GM12874 (cell line): ENCODE data around the gene OLFM1.

Experiments used
- TF ChIP-seq, protein P1 (sequence below): IDR thresholded peaks from 2 replicates; pipeline ENCODE4 v1.5.1; 2011; ENCODE audit warnings: low read depth, mild to moderate bottlenecking, control low read depth, low read length, moderate library complexity; ENCODE audit not compliant: insufficient read depth

Gene OLFM1

DNA sequence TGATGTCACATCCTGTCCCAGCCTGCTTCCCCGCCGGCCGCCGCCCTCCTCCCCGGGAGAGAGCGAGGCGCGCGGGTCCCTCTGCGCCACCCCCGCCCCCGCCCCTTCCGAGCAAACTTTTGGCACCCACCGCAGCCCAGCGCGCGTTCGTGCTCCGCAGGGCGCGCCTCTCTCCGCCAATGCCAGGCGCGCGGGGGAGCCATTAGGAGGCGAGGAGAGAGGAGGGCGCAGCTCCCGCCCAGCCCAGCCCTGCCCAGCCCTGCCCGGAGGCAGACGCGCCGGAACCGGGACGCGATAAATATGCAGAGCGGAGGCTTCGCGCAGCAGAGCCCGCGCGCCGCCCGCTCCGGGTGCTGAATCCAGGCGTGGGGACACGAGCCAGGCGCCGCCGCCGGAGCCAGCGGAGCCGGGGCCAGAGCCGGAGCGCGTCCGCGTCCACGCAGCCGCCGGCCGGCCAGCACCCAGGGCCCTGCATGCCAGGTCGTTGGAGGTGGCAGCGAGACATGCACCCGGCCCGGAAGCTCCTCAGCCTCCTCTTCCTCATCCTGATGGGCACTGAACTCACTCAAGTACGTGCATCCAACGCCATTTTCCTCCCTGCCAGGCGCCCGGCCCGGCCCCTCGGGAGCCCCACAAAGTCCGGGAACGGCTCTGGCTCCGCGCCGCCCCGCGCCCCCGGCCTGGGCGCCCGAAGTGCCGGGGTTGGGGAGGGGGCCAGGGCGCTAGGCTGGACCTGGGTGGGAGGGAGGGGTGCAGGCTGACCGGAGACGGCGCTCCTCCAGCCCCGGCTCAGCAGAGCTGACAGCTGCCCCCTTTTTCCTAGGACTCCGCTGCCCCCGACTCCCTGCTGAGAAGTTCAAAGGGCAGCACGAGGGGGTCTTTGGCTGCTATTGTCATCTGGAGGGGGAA is 12.0 kb upstream of the OLFM1 start:
- TF ChIP-seq, protein P1, sequence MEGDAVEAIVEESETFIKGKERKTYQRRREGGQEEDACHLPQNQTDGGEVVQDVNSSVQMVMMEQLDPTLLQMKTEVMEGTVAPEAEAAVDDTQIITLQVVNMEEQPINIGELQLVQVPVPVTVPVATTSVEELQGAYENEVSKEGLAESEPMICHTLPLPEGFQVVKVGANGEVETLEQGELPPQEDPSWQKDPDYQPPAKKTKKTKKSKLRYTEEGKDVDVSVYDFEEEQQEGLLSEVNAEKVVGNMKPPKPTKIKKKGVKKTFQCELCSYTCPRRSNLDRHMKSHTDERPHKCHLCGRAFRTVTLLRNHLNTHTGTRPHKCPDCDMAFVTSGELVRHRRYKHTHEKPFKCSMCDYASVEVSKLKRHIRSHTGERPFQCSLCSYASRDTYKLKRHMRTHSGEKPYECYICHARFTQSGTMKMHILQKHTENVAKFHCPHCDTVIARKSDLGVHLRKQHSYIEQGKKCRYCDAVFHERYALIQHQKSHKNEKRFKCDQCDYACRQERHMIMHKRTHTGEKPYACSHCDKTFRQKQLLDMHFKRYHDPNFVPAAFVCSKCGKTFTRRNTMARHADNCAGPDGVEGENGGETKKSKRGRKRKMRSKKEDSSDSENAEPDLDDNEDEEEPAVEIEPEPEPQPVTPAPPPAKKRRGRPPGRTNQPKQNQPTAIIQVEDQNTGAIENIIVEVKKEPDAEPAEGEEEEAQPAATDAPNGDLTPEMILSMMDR = no peak

DNA sequence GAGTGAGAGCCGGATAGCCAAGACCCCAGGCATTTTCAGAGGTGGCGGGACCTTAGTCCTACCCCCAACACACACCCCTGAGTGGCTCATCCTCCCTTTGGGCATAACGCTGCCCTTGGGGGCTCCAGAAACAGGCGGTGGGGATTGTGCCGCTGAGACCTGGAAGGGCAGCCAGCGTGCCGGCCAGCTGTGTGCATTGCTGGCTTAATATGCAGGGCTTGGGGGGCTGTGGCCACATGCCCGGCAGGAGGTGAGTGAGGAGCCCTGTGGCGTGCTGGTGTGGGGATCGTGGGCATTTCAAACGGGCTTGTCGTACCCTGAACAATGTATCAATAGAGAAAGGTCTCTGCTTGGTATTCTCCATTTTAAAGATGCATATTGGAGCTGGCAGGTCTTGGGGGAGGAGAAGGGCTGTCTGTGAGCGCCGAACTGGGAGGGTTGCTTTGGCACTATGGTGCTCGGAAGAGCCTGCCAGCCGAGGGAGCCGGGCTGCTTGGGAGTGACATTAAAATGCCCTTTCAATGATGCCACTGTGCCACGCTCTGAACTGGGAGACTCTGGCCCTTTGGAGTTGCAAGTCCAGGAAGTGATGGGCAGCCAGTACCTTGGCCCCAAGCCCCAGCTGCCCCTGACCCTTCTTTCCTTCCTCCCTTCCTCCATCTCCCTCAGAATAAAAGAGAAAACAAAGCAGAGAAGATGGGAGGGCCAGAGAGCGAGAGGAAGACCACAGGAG is 11.2 kb upstream of the OLFM1 start:
- TF ChIP-seq, protein P1 = no peak

DNA sequence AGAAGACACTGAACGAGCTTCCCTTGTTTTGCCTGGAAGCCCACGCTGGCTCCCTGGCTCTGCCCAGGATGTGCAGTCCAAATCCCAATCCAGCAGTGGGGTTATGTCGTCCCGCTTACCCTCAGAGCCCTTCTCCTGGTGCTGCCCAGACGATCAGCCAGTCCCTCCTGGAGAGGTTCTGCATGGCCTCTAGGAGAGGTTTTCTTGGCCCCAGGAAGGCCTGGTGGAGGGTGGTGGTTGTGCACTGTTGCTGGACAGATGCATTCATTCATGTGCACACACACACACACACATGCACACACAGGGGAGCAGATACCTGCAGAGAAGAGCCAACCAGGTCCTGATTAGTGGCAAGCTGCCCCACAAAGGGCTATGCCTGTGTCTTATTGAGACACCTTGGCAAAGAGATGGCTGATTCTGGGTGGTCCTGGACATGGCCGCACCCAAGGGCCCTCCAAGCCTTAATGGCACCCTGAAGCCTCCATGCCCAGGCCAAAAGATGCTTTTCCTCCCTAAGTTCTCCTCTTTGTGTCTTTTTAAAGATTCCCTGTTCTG is 10.5 kb upstream of the OLFM1 start:
- TF ChIP-seq, protein P1 = no peak

DNA sequence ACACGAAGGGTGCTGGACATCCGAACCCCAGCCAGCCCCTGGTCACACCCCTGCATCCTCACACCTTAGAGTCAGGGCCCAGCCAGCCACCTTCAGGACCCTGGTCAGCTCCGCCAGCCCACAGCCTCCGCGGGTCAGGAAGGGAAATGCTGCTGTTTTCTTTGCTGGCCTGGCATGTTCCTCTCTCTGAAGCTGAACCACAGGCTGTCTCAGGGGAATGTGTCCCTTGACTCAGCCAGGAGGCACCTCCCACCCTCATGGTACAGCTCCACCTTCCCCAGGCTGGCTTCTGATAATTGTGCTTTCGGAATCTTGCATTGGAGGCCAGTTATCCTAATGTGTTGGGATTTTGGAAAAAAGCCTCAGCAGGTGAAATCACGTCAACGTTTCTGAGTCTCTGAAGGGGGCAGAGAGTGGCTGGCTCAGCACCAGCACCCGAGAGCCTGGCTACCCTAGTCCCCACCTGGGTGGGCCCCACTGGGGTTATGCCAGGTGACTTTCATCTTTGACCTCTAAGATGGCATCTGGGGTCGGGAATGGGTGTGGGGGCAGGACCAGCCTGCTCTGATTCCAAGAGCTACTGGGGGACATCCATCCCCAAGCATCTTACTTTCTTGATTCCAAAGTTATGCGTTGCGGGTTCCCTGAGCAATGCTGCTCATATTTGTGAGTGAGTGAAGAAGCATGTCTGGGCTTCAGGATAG is 9.8 kb upstream of the OLFM1 start:
- TF ChIP-seq, protein P1 = no peak

DNA sequence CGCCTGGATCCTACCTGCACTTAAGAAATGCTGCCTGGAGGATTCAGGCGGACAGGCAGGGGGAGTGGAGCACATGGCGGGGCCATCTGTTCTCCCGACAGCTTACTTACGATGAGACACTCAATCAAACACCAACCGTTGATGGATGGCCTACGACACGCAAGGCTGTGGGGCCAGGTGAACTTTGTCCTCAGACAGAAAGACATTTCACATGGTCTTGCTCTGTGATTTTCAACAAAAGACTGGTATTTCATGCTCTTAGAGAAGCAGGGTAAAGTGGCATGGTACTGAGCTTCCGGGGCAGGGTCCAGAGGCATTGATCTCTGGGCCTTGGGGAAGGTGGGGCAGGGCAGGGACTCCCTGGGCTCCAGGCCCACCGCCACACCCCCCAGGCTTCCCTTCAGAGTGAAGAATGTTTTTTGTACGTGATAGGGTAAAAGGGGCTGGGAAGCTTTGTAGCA is 9.1 kb upstream of the OLFM1 start:
- TF ChIP-seq, protein P1 = no peak

DNA sequence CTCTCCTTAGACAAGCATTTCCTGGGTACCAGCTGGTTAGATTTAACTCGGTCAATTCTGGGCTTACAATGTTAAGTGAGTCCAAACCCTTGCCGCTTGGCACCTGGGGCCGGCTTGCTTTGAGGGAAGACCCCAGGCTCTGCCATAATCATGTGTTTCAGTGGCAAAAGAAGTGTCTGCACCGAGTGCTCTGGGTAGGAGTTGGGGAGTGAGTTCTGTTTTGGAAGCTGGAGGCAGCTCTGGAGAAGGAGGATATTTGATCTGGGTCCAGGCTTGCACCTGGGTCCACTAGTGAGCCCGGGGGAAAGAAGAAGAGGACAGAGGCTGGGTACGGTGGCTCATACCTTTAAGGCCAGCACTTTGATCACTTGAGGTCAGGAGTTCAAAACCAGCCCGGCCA is 8.4 kb upstream of the OLFM1 start:
- TF ChIP-seq, protein P1 = no peak
